AG10803 (cell line): ENCODE measurements around the gene MYH8.

Source experiments
- DNase-seq: peaks from one replicate; pipeline ENCODE4 v3.0.0; 2010; ENCODE audit warnings: low read depth
- H3K4me3 ChIP-seq: 2 replicates; pipeline ENCODE4 v1.5.1; 2011; ENCODE audit warnings: mild to moderate bottlenecking, low read length, control low read depth
- CTCF ChIP-seq: conservative IDR thresholded peaks from 2 replicates; pipeline ENCODE4 v1.5.1; 2011; ENCODE audit warnings: mild to moderate bottlenecking, low read length, control low read depth, inconsistent platforms

The MYH8 gene

DNA sequence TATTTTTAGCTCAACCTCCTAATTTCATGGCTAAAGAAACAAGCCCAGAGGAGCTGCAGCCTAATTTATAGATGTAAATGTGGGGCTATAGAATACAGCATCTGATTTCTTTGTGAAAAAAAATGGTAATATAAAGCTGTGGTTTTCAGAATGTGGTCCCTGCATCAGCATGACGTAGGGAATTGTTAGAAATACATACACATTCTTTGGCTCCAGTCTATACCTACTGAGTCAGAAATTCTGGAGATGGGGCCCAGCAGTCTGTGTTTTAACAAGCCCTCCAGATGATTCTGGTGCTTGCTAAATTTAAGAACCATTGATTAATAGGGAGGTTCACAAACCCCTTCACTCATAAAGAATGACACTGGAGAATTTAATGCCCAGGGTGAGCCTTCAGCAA lies 18.1 kb upstream of the MYH8 start:
- DNase-seq: peak; percentile 1
- H3K4me3 ChIP-seq: no peak overlapping the region
- TF ChIP-seq CTCF: no peak

DNA sequence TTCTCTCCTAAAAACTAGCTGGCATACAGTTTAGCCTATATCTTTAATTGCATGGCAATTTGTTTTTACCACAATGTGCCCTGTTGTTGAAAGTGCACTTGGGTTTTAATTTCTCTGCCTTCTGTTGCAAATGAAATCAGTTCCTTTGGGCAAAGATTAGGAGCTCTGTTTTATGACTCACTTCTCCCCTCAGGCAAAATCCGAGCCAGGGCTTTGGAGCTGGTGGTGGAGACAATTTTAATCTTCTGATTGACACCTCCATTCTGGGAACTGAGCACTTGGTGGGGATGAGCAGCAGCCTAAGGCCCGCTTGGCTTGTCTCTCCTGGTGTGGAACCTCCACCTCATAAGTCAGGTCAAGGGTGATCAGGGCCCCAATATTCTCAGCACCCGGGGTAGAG lies 13.3 kb upstream of the MYH8 start:
- DNase-seq: no peak
- TF ChIP-seq CTCF: no peak
- no peak overlapping the region for H3K4me3 ChIP-seq

GRCh38 chr17:10429421-10430045 lies 7.8 kb upstream of the MYH8 start:
- no peak for TF ChIP-seq CTCF
- no peak overlapping the region for H3K4me3 ChIP-seq
- DNase-seq: peak; percentile 35

DNA sequence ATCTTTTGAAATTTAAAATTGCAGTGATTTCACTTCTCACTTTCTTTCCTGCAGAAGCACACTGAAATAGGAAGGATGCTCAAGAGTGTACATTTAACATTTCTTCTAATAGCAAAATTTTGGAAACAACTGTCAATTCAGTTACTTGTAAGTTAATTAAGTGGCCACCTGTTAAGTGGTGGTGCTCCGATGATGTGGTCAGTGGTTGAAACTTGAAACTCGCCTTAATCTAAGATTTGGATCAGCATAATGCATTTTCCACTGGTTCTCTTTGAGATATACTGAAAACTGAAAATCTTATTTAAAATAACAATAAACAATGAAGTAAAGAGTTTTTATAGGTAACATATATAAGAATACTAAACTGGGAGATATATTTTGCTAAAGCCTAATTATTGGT lies 7.0 kb upstream of the MYH8 start:
- DNase-seq: no peak
- TF ChIP-seq CTCF: no peak
- H3K4me3 ChIP-seq: no peak overlapping the region

- no peak overlapping the region for H3K4me3 ChIP-seq
- DNase-seq: no peak
- TF ChIP-seq CTCF: no peak
Observed at GRCh38 chr17:10421211-10421610, 539 bp downstream of the MYH8 start.

GRCh38 chr17:10420811-10421210 lies 939 bp downstream of the MYH8 start:
- DNase-seq: no peak
- no peak for TF ChIP-seq CTCF
- no peak overlapping the region for H3K4me3 ChIP-seq

GRCh38 chr17:10417431-10417830 lies 4.3 kb downstream of the MYH8 start:
- no peak for TF ChIP-seq CTCF
- DNase-seq: no peak
- no peak overlapping the region for H3K4me3 ChIP-seq
